ENCODE data around the gene ZNF74. TPM values are rescaled to one million over a fixed set of nuclear protein-coding genes. Genes with fewer than 3 reads are reported as not detected.

The ZNF74 gene
- polyA plus RNA-seq, 4 donors: 13.6 to 21.8 (median 15.9) TPM

- no peak for DNase-seq (ENCODE audit: low read depth in 4 of 4, low spot score in 3 of 4)
Observed at GRCh38 chr22:20418211-20418788, 24.3 kb downstream of the ZNF74 start.

- no peak for DNase-seq (ENCODE audit: low read depth in 4 of 4, low spot score in 3 of 4)
Observed at GRCh38 chr22:20419664-20419951, 25.7 kb downstream of the ZNF74 start.

- no peak for DNase-seq (ENCODE audit: low read depth in 4 of 4, low spot score in 3 of 4)
Observed at GRCh38 chr22:20420157-20420842, 26.3 kb downstream of the ZNF74 start.

- DNase-seq (ENCODE audit: low read depth in 4 of 4, low spot score in 3 of 4): no peak
Observed at GRCh38 chr22:20421507-20421874, 27.5 kb downstream of the ZNF74 start.

- no peak for DNase-seq (ENCODE audit: low read depth in 4 of 4, low spot score in 3 of 4)
Observed at GRCh38 chr22:20422271-20423007, 28.5 kb downstream of the ZNF74 start.

GRCh38 chr22:20423008-20423905 lies 29.3 kb downstream of the ZNF74 start:
- no peak for DNase-seq (ENCODE audit: low read depth in 4 of 4, low spot score in 3 of 4)

- DNase-seq (ENCODE audit: low read depth in 4 of 4, low spot score in 3 of 4): no peak
Observed at GRCh38 chr22:20423906-20424551, 30.1 kb downstream of the ZNF74 start.

GRCh38 chr22:20424568-20424931 lies 30.6 kb downstream of the ZNF74 start:
- no peak for DNase-seq (ENCODE audit: low read depth in 4 of 4, low spot score in 3 of 4)

GRCh38 chr22:20424932-20425565 lies 31.1 kb downstream of the ZNF74 start:
- no peak for DNase-seq (ENCODE audit: low read depth in 4 of 4, low spot score in 3 of 4)

- DNase-seq (ENCODE audit: low read depth in 4 of 4, low spot score in 3 of 4): no peak
Observed at GRCh38 chr22:20425566-20426258, 31.8 kb downstream of the ZNF74 start.

GRCh38 chr22:20426259-20426615 lies 32.3 kb downstream of the ZNF74 start:
- no peak for DNase-seq (ENCODE audit: low read depth in 4 of 4, low spot score in 3 of 4)

- no peak for DNase-seq (ENCODE audit: low read depth in 4 of 4, low spot score in 3 of 4)
Observed at GRCh38 chr22:20427104-20427944, 33.4 kb downstream of the ZNF74 start.

GRCh38 chr22:20427945-20428417 lies 34.0 kb downstream of the ZNF74 start:
- DNase-seq (ENCODE audit: low read depth in 4 of 4, low spot score in 3 of 4): no peak

GRCh38 chr22:20428496-20429253 lies 34.7 kb downstream of the ZNF74 start:
- DNase-seq (ENCODE audit: low read depth in 4 of 4, low spot score in 3 of 4): no peak

- DNase-seq (ENCODE audit: low read depth in 4 of 4, low spot score in 3 of 4): no peak
Observed at GRCh38 chr22:20429254-20430100, 35.5 kb downstream of the ZNF74 start.

GRCh38 chr22:20430101-20430719 lies 36.3 kb downstream of the ZNF74 start:
- DNase-seq (ENCODE audit: low read depth in 4 of 4, low spot score in 3 of 4): no peak
